ENCODE results near the gene ARID3A. TPM values are rescaled to one million over a fixed set of nuclear protein-coding genes. Genes with fewer than 3 reads are reported as not detected.

The ARID3A gene
- total and polyA plus RNA-seq, 2 of the 8 experiments (the other 6 are each of a cell fraction or from before 2014, with no cell fraction given) = 40.5 to 77.4 TPM

- TF ChIP-seq EP300 (IDR thresholded peaks at IDR 0.05; ENCODE audit: borderline replicate concordance in 1 of 2, low read depth in 2 of 2, low read length in 2 of 2) = no peak
These were observed 91.5 kb downstream of the ARID3A start (continued) for GRCh38 chr19:1017115-1017905.
